Jurkat, Clone E6-1 (cell line): Measurements from ENCODE around the gene HNRNPD.
"Not testable (repeated sequence)": the region's sequence is repeated elsewhere in the genome, so short reads cannot be mapped to it uniquely, and the experiment has no call there.

Experiments used
- DNase-seq: peaks from one replicate; pipeline ENCODE4 v3.0.0-alpha.2; 2011; ENCODE audit warnings: low read depth, low spot score
- H3K4me3 ChIP-seq: 2 replicates; pipeline ENCODE4 v1.5.1; 2011; ENCODE audit warnings: mild to moderate bottlenecking, low read length, control low read depth, moderate library complexity

The HNRNPD gene

DNA sequence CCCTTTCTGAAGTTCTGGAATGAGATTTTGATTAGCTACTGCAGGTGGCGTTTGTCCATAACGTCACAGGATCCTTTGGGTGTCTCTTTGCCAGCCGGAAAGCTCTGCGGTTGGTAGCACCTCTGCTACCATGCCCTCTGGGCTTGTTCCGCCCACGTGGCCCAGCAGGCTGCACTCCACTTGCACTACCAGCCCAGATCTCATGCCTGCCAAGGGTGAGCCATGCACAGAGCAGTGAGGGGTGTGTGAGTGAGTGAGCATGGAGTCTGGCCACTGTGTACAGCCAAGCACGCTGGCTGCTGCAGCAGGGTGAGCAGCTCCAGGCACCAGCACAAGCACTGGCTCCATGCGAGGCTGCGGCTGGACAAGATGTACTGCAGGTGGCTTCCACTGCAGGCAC is 6.6 kb upstream of the HNRNPD start:
- H3K4me3 ChIP-seq: no peak overlapping the region
- DNase-seq: no peak

DNA sequence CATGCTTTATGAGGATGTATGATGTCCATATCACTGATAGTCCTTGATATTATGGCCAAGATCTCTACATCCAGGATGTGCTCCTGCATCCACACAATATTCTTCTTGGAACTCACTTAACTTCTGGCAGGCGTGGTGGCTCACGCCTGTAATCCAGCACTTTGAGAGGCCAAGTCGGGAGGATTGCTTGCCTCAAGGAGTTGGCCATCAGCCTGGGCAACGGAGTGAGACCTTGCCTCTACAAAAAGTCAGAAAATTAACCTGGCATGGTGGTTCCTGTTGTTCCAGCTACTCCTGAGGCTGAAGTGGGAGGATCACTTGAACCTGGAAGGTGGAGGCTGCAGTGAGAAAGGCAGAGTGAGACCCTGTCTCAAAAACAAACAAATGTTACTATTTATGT is 2.3 kb upstream of the HNRNPD start:
- no peak overlapping the region for H3K4me3 ChIP-seq
- DNase-seq: no peak

DNA sequence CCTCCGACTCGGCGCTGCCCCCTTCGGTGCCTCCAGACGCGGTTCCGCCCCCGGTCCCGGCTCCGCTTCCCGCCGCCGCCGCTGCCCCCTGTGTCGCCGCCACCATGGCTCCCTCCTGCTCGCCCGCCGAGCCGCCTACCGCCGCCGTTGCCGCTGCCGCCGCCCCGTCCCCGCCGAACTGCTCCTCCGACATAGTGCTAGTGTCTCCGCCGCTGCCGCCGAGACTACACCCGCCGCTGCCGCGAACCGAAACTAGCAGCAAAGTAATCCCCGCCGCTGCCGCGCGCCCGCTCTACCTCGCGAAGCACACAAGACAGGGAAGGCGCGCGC is 340 bp downstream of the HNRNPD start:
- no peak for DNase-seq
- H3K4me3 ChIP-seq: peak overlapping the region; percentile 95

DNA sequence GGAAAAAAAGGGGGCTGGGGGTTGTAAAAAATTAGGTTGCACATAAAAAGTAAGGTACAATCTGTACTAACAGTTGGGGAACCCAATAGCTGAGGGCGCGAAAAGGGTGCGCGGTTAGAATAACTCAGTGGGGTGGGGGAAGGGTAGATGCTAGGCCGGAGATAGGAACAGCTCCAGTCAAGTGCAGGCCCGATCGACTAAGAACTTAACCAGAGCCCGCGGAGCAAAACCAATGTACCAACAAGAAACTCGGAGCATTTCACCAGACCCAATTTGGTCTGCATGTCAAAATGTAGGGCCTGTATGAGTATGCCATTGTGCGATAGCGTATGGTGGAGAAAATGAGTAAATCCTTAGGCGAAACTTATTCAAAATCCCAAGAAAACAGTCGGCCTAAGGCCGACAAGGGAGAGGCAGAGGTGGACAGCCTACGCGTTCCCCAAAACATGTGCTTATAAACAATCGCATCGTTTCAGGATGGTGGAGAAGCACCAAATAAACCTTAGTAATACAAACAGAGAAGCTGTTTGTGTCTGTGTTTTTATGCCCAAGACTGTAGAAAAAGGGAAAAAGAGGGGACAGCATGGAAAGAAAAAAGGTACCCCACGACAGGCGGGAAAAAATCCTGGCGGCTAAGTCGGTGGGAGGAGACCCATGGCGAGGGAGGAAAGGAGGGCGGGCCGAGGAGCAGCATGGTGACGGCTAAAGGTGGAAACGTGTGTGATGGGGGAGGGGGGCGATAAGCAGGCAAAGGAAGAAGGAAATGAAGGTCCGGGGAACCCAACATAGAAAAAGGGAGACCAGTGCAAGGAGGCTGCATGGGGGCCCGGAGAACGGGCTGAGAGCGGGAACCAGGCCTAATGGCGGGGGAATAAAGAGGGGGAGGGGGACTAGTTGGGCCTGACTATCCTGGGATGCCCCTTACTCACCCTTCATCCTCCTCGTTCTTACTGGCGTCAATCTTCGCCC is 990 bp downstream of the HNRNPD start:
- DNase-seq: peak; percentile 82
- peak overlapping the region; percentile 95 for H3K4me3 ChIP-seq

DNA sequence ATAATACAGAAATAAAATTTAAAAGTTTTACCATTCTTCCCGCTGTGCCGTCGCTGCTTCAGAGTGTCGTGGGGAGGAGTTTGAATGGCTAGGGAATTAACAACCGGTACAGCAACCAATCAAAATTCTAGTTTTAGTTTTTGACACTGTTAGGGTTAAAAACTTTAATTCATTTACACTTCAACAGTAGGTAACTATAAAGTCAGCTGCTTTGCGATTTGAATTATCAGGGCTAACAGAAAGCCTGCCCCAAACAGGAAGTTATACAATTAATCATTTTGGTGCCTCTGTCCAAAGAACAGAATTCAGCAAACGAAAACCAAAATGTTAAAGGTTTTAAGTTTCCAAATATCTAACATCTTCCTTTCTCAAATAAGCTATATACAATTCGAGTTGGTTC is 2.3 kb downstream of the HNRNPD start:
- peak overlapping the region; percentile 95 for H3K4me3 ChIP-seq
- DNase-seq: no peak

DNA sequence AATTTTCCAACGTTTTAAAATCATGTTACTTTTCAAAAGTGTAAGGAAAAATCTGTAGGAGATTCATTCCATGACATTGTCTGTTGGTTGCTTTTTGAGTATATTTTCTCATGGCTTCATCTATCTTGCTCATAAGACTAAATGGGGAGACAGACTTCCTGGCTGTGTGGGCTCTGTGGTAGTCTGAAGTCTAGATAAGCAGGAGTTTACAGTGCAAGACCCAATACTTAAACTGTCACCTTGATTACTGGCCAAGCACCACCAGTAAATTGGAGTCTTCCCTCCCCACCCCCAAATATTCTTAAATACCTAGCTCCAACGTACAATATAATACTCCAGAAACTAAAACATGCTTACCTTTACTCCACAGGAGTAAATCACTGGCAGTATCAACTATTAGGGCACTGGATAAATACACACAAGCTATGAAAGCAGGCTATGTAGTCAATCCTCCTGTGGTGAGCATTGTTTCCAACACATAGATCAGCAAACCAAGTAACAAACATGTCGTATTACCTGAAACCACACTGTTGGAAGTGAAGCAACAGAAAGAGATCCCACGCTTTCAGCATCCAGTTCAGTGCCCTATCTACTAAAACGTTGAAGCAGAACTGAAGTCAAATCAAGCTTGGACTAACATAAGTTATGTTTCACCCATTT is 6.2 kb downstream of the HNRNPD start:
- H3K4me3 ChIP-seq: no peak overlapping the region
- DNase-seq: no peak

DNA sequence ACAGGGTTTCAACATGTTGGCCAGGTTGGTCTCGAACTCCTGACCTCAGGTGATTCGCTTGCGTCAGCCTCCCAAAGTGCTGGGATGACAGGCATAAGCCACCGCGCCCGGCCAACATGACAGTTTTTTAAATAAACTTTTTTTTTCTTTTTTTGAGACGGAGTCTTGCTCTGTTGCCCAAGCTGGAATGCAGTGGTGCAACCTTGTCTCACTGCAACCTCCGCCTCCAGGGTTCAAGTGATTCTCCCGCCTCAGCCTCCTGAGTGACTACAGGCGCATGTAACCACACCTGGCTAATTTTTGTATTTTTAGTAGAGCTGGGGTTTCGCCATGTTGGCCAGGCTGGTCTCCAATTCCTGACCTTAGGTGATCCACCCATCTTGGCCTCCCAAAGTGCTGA is 7.4 kb downstream of the HNRNPD start:
- DNase-seq, H3K4me3 ChIP-seq: not testable (repeated sequence)

DNA sequence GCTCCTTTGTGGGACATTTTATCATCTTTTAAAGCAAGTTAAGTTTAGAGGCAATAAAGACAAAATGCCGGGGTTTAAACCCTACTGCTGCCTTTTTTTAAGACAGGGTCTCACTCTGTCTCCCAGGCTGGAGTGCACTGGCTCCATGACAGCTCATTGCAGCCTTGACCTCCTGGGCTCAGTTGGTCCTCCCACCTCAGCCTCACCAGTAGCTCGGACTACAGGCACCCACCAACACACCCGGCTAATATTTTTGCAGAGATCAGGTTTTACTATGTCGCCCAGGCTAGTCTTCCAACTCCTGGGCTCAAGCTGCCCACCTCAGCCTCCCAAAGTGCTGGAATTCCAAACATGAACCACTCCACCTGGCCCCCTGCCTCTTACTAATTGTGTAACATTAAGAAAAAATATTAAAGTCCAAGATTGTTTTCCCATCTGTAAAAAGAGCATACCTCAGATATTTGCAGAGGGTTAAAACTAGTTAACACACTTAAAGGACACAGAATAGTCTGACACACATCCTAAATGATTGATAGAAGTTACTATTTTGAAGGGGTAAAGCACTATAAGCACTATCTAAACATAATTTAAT is 9.8 kb downstream of the HNRNPD start:
- DNase-seq: no peak
- H3K4me3 ChIP-seq: no peak overlapping the region

DNA sequence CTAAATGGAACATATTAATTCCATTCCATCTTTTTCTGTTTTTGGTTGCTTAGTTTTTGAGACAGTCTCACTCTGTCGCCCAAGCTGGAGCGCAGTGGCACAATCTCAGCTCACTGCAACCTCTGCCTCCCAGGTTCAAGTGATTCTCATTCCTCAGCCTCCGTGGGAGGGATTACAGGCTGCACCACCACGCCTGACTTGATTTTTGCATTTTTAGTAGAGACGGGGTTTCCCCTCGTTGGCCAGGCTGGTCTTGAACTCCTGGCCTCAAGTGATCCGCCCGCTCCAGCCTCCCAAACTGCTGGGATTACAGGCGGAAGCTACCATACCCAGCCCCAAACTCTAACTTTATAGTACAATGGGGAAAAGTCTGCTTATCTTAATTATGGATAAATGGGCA is 11.2 kb downstream of the HNRNPD start:
- DNase-seq: no peak
- no peak overlapping the region for H3K4me3 ChIP-seq

DNA sequence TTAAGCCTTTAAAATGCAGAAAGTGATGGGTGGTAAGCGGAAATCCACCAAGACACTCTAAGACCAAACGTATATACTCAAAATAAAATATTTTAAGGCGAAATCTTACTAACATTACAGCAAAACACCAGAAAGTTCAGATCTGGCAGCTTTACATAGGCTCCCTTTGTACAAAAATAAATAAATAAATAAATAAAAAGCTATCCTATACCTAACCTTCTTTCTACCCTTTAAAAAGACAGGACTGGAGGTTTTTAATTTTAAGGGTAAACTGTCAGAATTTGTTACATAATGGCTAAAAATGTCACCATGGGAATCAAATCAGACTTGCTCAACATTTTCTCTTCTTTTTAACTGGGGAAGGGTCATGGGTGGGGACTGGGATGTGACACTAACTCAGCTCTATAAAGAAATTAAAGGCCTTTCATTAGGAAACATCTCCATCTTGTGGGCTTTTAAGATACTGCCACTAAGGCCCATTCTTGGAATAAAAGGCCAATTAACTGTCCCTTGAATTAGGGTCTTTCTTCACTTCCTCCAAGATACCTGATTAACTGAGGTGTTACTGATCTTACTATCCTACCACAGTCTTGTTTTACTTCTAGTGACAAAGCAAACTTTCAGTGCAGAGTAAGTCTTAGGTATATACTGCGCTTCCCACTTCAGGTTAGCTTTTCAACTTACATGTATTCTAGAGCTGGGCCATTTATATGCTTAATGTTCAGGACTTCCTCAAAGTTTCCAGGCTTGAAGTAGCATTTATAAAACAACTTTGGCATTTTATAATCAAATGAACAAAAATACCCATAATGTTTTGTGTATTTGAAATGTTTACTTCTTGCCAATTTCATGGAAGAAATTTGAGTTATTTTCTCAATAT is 13.3 kb downstream of the HNRNPD start:
- no peak overlapping the region for H3K4me3 ChIP-seq
- no peak for DNase-seq

DNA sequence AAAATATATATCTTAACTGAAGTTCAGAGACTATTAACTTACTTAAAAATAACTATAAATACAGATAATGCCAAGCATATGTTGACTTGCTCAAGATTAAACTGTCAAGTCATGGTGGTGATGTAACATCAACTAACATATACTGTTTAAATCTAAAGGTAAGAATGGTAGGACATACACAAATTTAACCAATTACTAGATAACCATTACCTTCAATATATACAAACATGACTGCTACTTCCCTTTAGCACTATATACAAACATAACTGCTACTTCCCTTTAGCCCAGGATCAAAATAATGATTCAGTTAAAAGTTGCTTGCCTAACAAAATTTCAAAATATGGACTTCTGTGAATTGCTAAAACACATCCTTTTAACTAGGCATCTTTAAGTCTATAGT is 14.9 kb downstream of the HNRNPD start:
- H3K4me3 ChIP-seq: no peak overlapping the region
- no peak for DNase-seq

DNA sequence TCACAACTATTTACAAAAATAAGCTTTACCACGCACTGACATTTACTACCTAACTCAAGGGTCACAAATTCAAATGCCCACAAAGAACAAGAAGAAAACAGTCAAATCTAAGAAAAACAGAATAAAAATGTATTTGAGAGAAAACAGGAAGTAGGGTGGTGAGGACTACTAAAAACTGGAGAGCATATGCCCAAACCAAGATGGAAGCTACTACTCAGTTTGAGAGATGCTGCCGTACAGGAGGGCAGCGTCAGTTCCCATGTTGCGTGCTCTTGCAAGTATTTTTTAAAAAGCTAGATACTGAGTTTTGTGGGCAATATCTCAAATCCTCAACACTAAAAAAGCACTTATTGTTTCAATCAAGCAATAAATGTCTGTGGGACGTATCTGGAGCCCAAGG is 16.2 kb downstream of the HNRNPD start:
- H3K4me3 ChIP-seq: no peak overlapping the region
- no peak for DNase-seq

DNA sequence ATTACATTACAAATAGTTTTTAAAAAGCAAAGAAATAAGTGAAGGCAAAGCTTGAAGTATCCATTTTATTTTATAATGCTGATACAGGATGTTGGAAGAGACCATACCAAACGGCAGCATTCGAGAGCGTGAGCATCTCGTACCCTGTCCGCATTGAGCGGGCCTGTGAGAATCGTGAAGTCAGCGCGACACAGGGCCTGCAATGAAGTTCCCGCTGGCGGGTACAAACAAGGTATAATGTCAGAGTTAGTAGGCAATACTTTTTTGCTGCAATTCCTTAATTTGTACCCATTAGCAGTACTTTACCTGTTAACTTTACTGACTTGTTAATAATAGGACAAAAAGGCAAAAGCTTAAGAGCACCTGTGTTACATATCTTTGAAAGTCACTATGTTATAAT is 19.0 kb downstream of the HNRNPD start:
- no peak overlapping the region for H3K4me3 ChIP-seq
- no peak for DNase-seq

DNA sequence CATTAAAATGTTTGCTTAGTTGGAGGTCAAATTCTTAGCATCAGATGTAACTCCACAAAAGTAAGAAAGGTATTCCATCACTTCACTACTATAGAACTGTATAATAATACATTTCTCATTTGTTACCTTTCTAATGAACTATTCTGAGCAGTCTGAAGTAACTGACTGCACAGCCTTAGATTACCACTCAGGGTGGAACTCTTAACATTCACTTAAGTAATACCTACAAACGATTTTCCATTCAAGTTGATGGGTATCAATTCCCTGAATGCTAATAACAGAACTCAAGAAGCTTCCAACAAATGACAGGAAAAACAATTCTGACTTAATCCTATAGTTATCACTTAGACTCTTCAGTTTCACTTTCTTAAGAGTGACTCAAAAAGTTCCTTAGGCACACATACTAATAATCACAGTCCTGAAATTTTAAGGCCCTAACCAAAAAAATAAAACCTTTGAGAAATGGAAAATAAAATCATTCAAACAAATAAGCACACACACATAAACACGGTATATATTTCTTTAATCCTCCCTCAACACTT is 20.9 kb downstream of the HNRNPD start:
- DNase-seq: no peak
- no peak overlapping the region for H3K4me3 ChIP-seq

DNA sequence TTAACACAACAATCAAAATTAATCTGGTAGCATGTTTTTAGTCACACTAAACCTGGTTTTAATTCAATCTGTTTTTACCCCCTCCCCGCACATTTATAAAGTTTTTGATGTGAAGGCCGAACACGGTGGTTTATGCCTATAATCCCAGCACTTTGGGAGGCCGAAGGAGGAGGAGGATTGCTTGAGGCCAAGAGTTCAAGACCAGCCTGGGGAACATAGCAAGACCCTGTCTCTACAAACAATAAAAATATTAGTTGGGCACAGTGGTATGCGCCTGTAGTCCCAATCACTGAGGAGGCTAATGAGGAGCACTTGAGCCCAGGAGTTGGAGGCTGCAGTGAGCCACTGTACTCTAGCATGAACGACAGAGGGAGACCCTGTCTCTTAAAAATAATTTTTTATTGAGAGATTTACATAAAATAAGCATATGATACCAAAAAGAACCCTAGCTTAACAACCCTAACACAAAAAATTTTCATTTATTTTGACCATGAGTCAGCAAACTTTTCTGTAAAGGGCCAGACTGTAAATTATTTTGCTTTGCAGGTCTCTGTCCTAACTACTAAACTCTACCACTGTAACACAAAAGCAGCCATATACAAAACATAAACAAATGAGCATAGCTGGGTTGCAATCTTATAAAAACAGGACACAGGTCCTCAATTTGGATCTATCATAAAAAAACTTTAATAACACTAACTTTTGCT is 21.5 kb downstream of the HNRNPD start:
- no peak for DNase-seq
- H3K4me3 ChIP-seq: no peak overlapping the region

DNA sequence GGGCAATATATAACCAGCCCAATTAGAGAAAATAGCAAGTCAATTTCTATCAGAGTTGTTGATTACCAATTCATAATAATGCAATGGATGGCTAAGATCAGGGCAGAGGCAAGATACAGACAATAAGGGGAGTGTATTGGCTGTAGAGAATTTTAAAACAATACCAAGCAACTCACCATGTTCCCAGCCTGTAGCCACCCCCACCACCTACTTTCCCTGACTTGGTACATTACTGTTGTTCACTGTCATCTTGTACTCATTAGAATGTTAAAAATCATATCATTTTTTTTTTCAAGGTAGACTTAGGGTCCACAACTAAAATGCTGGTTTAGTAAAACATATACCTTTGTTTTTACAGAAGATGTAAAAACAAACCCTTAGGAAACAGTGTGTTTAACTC is 27.7 kb downstream of the HNRNPD start:
- no peak overlapping the region for H3K4me3 ChIP-seq

DNA sequence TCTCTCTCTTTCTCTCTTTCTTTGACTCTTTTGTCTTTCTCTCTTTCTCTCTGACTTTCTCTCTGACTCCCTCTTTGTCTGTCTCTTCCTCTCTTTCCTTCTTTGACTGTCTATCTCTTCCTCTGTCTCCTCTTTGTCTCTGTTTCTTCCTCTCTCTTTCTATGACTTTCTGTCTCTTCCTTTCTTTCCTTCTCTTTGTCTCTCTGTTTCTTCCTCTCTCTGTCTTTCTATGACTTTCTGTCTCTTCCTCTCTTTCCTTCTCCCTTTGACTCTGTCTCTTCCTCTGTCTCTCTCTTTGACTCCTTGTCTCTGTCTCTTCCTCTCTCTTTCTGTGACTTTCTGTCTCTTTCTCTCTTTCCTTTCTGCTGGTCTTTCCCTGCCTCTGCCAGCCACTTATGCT is 38.7 kb downstream of the HNRNPD start:
- no peak for DNase-seq
- no peak overlapping the region for H3K4me3 ChIP-seq

More for the DNA sequence above, 27.7 kb downstream of the HNRNPD start:
- DNase-seq: no peak

DNA sequence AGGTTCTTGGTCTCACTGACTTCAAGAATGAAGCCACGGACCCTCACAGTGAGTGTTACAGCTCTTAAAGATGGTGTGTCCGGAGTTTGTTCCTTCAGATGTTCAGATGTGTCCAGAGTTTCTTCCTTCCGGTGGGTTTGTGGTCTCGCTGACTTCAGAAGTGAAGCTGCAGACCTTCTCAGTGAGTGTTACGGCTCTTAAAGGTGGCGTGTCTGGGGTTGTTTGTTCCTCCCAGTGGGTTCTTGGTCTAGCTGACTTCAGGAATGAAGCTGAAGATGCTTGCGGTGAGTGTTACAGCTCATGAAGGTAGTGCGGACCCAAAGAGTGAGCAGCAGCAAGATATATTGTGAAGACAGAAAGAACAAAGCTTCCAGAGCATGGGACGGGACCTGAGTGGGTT is 40.1 kb downstream of the HNRNPD start:
- not testable (repeated sequence) for DNase-seq, H3K4me3 ChIP-seq

DNA sequence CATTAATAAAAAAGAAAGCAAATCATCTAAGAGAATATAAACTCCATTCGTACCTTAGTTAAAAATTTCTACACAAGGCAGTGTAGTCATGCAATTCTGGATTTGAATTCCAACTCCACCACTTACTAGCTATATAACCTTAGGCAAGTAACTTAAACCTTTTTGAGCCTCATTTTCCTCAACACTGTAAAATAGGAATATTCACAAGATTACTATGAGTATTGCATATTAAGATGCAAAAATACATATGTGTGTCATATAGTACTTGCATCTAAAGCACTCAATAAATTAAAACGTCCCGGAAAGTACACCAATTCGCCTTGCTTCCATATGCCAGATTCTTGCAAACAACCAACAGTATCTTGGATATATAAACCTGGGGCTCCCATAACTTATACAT is 42.0 kb downstream of the HNRNPD start:
- no peak for DNase-seq

More for the DNA sequence above, 42.0 kb downstream of the HNRNPD start:
- H3K4me3 ChIP-seq: no peak overlapping the region
